Activated CD4-positive, alpha-beta memory T cell treated with anti-CD3 and anti-CD28 coated beads for 36 hours (primary cell): ENCODE results near the gene FOXI1. TPM values are rescaled to one million over a fixed set of nuclear protein-coding genes. Genes with fewer than 3 reads are reported as not detected.
"Not testable (repeated sequence)": the region's sequence is repeated elsewhere in the genome, so short reads cannot be mapped to it uniquely, and the experiment has no call there.

Experiments used
- CTCF ChIA-PET: fragments of 350-600 bp; sonication (Branson Sonifier 250); formaldehyde crosslinking; loops from one replicate; lab custom pipeline; 2021; ENCODE audit warnings: antibody characterized with exemption, inconsistent platforms; lab: Charles Lee
- POLR2A ChIA-PET: fragments of 350-600 bp; sonication (Branson Sonifier 250); formaldehyde crosslinking; loops from one replicate; lab custom pipeline; 2021; ENCODE audit warnings: antibody characterized with exemption; lab: Charles Lee
- DNase-seq: peaks from one replicate; pipeline ENCODE4 v3.0.0-alpha.2; 2020
- H3K27ac Mint-ChIP-seq: one replicate; pipeline ENCODE4 v1.8.0; 2021; ENCODE audit warnings: mixed read lengths
- H3K27me3 Mint-ChIP-seq: one replicate; pipeline ENCODE4 v1.8.0; 2021; ENCODE audit warnings: mixed read lengths
- H3K36me3 Mint-ChIP-seq: one replicate; pipeline ENCODE4 v1.8.0; 2021; ENCODE audit warnings: mixed read lengths
- H3K4me1 Mint-ChIP-seq: one replicate; pipeline ENCODE4 v1.8.0; 2021; ENCODE audit warnings: low read depth, mixed read lengths
- H3K4me3 Mint-ChIP-seq: one replicate; pipeline ENCODE4 v1.8.0; 2021; ENCODE audit warnings: mild to moderate bottlenecking, mixed read lengths
- H3K9me3 Mint-ChIP-seq: one replicate; pipeline ENCODE4 v1.8.0; 2021; ENCODE audit warnings: mixed read lengths
- intact Hi-C: fragments of 100-400 bp; cut with micrococcal nuclease; formaldehyde crosslinking; loops from one replicate; pipeline ENCODE4 v1.15.1; 2023
- total RNA-seq, 2 experiments: library from RNA; stranded (reverse); gene quantifications; one replicate each; pipeline ENCODE4 v1.2.3, GENCODE V29; 2021

FOXI1 gene
- total RNA-seq, 2 experiments from 2014 or later: not detected

DNA sequence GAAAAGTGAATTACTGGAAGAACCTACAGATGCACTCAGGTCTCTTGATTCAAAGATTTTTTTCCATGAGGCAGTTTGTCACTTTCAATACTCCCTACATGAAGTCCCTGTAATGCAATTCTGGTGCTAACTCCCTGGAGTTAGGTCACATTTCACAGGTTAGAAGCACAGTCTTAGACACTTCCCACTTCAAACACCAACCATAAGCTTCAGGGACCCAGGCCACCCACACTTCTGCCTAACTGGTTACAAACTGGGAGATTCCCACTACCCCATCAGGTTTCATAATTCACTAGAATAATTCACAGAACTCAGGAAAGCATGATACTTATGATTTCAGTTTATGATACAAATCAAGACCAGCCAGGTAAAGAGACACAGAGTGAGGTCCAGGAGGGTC lies 29.0 kb upstream of the FOXI1 start:
- ChIA-PET POLR2A (no interaction called here), CTCF (no interaction called here)
- H3K27ac Mint-ChIP-seq: peak overlapping the region; percentile 44
- peaks cover 53% of the 10 kb centered on the region for H3K36me3 Mint-ChIP-seq
- peak; percentile 19 for DNase-seq
- peaks cover 17% of the 10 kb centered on the region for H3K4me1 Mint-ChIP-seq
- H3K9me3 Mint-ChIP-seq: no peaks in the 10 kb centered on the region
- no peak overlapping the region for H3K4me3 Mint-ChIP-seq
- H3K27me3 Mint-ChIP-seq: no peaks in the 10 kb centered on the region
- intact Hi-C loops: loop anchor here (10.0 kb wide), 1 partner anchor 362 kb away; no protein-coding TSS in a partner anchor

DNA sequence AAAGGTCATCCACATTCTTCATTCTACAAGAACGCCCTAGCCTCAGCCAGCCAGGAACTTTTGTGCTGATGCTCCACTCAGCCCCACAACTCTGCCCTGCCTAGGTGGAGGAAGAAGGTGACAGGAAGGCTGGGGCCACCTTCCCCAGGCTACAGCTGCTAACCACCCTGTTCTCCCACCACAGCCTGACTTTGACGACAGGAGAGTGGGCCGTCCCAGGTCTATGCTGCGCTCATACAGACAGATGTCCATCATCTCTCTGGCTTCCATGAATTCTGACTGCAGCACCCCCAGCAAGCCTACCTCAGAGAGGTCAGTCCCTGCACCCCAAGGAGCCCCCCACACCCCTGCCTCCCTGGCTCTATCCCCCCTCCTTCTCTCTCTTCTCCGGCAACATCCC lies 28.2 kb upstream of the FOXI1 start:
- peaks cover 61% of the 10 kb centered on the region for H3K36me3 Mint-ChIP-seq
- no peak for DNase-seq
- H3K27me3 Mint-ChIP-seq: no peaks in the 10 kb centered on the region
- H3K4me3 Mint-ChIP-seq: no peak overlapping the region
- ChIA-PET CTCF (no interaction called here), POLR2A (no interaction called here)
- intact Hi-C loops: loop anchor here (10.0 kb wide), 1 partner anchor 363 kb away; no protein-coding TSS in a partner anchor
- peaks cover 17% of the 10 kb centered on the region for H3K4me1 Mint-ChIP-seq
- H3K27ac Mint-ChIP-seq: no peak overlapping the region
- no peaks in the 10 kb centered on the region for H3K9me3 Mint-ChIP-seq

DNA sequence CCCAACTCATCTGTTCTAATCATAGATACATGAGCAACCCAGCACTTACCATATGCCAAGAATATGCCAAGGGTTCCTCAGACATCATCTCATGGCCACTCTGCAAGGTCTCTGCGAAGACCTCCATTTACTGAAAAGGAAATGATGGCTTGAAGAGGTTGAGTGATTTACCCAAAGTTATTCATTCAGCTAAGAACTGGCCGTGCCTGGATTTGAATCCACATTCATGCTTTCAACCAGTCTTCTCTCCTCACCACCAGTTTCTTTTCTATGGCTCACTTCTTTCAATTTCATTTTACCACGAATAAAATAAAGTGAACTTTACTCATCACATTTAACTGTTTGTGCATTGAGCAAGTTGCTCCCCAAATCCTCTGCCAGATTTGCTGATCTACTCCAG lies 27.2 kb upstream of the FOXI1 start:
- ChIA-PET POLR2A (no interaction called here), CTCF (no interaction called here)
- DNase-seq: no peak
- intact Hi-C loops: loop anchor here (10.0 kb wide), 1 partner anchor 364 kb away; no protein-coding TSS in a partner anchor
- Mint-ChIP-seq H3K9me3 (no peaks in the 10 kb centered on the region), H3K27me3 (no peaks in the 10 kb centered on the region), H3K4me3 (no peak overlapping the region), H3K4me1 (peaks cover 17% of the 10 kb centered on the region), H3K27ac (peak overlapping the region; percentile 40), H3K36me3 (peaks cover 68% of the 10 kb centered on the region)

DNA sequence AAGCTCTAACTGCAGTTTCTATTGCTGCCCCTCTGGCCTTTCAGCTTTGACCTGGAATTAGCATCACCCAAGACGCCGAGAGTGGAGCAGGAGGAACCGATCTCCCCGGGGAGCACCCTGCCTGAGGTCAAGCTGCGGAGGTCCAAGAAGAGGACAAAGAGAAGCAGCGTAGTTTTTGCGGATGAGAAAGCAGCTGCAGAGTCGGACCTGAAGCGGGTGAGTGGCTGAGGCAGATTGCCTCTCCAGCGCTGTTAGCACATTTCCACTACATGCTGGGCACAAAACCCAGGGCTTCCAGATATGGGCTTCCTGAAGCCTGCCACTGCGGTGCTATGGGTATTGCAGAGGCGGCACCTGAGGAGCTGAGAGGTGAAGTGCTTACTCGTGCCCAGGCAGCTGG lies 26.8 kb upstream of the FOXI1 start:
- Mint-ChIP-seq H3K4me3 (no peak overlapping the region), H3K36me3 (peaks cover 73% of the 10 kb centered on the region), H3K9me3 (no peaks in the 10 kb centered on the region), H3K27me3 (no peaks in the 10 kb centered on the region), H3K4me1 (peaks cover 17% of the 10 kb centered on the region), H3K27ac (no peak overlapping the region)
- DNase-seq: no peak
- CTCF ChIA-PET: no interaction called here
- POLR2A ChIA-PET: no interaction called here
- intact Hi-C loops: loop anchor here (10.0 kb wide), 1 partner anchor 364 kb away; no protein-coding TSS in a partner anchor

DNA sequence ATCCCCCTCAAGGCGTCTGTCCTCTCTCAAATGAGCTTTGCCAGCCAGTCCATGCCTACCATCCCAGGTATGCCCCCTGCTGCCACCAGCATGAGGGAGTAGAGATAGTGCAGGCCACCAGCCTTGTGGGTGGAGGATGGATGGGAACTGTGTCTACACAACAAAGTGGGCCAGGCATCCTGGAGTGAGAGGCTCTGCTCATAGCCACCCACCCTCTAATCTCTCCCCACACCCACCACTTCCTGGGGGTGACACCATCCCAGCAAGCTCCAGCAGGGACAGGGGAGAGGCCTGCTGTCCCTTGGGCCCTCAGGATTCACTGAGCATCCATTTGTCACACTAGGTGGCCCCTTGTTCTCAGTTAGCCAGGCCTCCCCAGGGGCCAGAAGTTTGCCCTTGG lies 25.5 kb upstream of the FOXI1 start:
- intact Hi-C loops: no loop called here
- H3K4me1 Mint-ChIP-seq: peaks cover 17% of the 10 kb centered on the region
- no peak for DNase-seq
- no peak overlapping the region for H3K4me3 Mint-ChIP-seq
- ChIA-PET POLR2A (no interaction called here), CTCF (no interaction called here)
- peaks cover 79% of the 10 kb centered on the region for H3K36me3 Mint-ChIP-seq
- H3K27me3 Mint-ChIP-seq: no peaks in the 10 kb centered on the region
- H3K27ac Mint-ChIP-seq: no peak overlapping the region
- no peaks in the 10 kb centered on the region for H3K9me3 Mint-ChIP-seq

DNA sequence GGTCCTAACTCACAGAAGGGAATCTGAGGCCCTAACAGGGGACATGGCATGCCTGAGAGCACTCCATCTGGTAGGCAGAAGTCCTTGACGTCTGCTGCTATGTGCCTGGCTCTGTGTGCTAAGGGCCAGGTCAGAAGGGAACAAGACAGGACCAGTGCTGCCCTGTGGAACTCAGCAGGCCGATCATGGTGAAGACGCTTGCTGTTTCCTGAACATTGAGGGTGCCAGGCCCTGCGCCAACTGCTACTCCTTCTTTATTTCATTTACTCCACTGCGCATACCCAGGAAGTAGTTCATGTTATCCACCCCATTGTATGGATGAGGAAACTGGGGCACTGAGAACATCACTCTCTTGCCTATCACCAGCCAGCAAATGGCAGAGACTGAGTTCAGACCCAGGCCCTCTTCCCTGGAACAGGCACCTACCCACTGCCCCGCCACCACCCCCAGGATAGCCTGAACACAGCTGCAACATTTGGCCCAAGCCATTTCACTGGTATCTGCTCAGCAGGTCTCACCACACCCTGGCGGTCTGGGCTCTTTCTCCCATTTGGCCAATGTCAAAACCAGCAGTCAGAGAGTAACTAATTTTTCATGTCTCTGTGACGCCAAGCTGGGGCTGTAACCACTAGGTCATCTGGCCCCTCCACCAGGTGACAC lies 24.8 kb upstream of the FOXI1 start:
- CTCF ChIA-PET: no interaction called here
- POLR2A ChIA-PET: no interaction called here
- Mint-ChIP-seq H3K36me3 (peaks cover 83% of the 10 kb centered on the region), H3K27me3 (no peaks in the 10 kb centered on the region), H3K4me1 (peaks cover 17% of the 10 kb centered on the region), H3K27ac (no peak overlapping the region), H3K4me3 (no peak overlapping the region), H3K9me3 (no peaks in the 10 kb centered on the region)
- no peak for DNase-seq
- intact Hi-C loops: no loop called here

DNA sequence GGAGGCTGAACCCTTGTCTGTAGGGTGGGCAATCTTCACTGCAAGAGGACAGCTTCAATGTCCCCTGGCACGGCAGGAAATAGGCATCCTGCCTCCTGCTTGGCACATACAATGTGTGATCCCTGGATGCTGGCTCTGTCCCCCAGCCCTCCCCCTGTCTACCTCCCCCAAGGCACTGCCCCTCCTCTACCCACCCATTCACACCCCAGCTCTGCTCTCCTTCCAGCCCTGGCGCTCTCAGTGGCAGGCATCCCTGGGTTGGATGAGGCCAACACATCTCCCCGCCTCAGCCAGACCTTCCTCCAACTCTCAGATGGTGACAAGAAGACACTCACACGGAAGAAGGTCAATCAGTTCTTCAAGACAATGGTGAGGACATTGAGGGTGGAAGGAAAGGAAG lies 24.1 kb upstream of the FOXI1 start:
- no peak overlapping the region for H3K4me3 Mint-ChIP-seq
- H3K36me3 Mint-ChIP-seq: peaks cover 80% of the 10 kb centered on the region
- POLR2A ChIA-PET: no interaction called here
- H3K27ac Mint-ChIP-seq: no peak overlapping the region
- CTCF ChIA-PET: no interaction called here
- H3K9me3 Mint-ChIP-seq: no peaks in the 10 kb centered on the region
- no peaks in the 10 kb centered on the region for H3K27me3 Mint-ChIP-seq
- intact Hi-C loops: no loop called here
- DNase-seq: no peak
- peaks cover 12% of the 10 kb centered on the region for H3K4me1 Mint-ChIP-seq

DNA sequence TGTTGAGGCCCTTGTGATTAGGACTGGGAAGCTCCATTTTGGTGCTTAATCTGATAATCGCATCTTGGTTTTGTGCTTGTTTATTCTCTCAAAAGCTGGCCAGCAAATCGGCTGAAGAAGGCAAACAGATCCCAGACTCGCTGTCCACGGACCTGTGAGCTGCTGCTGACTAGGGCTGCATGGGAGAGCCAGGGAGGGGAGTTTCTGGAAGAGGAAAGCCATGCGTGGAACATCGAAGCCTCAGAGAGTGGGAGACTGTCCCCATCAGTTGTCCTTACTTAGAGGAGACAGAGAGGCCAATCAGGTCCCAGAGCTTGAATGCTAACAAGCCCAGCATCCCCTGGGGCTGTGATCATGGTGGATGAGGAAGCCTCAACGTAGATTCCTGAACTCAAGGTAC lies 23.0 kb upstream of the FOXI1 start:
- H3K4me3 Mint-ChIP-seq: no peak overlapping the region
- no peaks in the 10 kb centered on the region for H3K9me3 Mint-ChIP-seq
- H3K36me3 Mint-ChIP-seq: peaks cover 72% of the 10 kb centered on the region
- ChIA-PET POLR2A (no interaction called here), CTCF (interaction anchor here (1.2 kb wide), 1 partner anchor 12 kb away, joined by 4 read pairs; no protein-coding TSS in a partner anchor)
- peaks cover 7% of the 10 kb centered on the region for H3K4me1 Mint-ChIP-seq
- H3K27ac Mint-ChIP-seq: no peak overlapping the region
- DNase-seq: no peak
- no peaks in the 10 kb centered on the region for H3K27me3 Mint-ChIP-seq
- intact Hi-C loops: no loop called here

DNA sequence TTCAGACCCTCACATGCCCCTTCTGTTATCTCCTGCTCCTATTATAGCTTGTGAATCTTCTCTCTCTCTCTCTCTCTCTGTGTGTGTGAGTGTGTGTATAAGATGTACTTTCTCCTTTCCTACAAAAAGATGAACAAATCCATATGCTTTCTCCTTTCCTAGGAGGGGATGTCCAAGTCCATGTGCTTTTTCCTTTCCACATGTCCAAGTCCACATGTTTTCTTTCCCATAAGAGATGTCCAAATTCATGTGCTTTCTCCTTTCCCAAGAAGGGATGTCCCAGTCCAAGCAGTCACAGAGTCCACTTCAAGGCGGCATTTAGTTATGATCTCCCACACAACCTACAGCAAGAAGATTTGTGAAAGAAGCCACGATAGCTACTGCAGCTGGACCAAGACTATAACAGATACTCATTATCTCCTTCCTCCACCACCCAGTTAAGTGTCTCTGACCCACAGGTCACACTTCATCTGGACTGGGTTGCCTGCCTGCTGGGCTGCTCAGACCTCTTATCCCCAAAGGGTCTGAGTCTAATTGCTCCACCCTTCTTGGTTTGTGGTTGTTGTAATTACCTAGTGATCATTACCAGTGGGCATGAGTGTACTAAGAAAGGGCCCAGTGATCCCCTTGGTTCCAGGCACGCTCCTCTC lies 18.4 kb upstream of the FOXI1 start:
- Mint-ChIP-seq H3K9me3 (no peaks in the 10 kb centered on the region), H3K36me3 (peaks cover 30% of the 10 kb centered on the region), H3K4me3 (no peak overlapping the region), H3K4me1 (no peaks in the 10 kb centered on the region), H3K27ac (no peak overlapping the region), H3K27me3 (no peaks in the 10 kb centered on the region)
- ChIA-PET POLR2A (no interaction called here), CTCF (no interaction called here)
- intact Hi-C loops: no loop called here
- no peak for DNase-seq

DNA sequence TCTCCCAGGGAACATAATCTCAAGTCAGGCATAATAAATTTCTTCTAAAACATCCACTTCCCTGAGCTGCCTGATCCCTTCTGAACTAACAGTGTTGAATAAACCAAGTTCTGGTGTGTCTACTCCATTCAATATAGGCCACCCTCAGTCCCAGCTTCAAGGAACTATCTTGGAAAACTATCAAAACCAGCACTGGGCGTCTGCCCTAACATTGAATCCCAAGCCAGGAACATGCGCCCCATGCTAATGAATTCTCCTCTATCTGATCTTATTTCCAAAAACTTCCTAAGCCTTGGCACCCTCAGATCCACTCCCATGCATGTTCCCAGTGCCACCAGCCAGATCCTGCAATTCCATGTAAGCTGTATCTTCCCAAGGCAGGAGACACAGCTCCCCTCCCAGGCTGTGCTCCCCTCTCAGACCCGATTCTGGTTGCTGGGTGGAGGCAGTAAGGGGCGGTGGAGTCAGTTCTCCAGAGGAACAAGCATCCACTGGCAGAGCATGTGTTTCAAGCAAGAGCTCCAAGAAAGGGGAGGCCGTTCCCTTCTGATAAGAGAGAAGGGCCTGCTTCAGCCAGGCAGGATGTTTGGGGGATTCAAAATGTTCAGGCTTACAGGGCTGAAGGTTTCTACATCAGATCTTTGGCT lies 13.1 kb upstream of the FOXI1 start:
- Mint-ChIP-seq H3K4me1 (no peaks in the 10 kb centered on the region), H3K9me3 (no peaks in the 10 kb centered on the region), H3K4me3 (no peak overlapping the region), H3K36me3 (no peaks in the 10 kb centered on the region), H3K27me3 (no peaks in the 10 kb centered on the region), H3K27ac (no peak overlapping the region)
- POLR2A ChIA-PET: no interaction called here
- DNase-seq: no peak
- CTCF ChIA-PET: interaction anchor here (1.3 kb wide), 1 partner anchor 91 kb away, joined by 4 read pairs; no protein-coding TSS in a partner anchor
- intact Hi-C loops: no loop called here

DNA sequence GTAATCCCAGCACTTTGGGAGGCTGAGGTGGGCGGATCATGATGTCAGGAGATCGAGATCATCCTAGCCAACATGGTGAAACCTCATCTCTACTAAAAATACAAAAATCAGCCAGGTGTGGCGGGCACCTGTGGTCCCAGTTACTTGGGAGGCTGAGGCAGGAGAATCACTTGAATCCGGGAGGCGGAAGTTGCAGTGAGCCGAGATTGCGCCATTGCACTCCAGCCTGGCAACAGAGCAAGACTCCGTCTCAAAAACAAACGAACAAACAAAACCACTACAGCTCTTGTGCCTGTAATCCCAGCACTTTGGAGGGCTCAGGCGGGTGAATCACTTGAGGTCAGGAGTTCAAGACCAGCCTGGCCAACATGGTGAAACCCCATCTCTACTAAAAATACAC lies 11.4 kb upstream of the FOXI1 start:
- H3K9me3 Mint-ChIP-seq, intact Hi-C loops, POLR2A ChIA-PET, H3K4me1 Mint-ChIP-seq, H3K36me3 Mint-ChIP-seq, DNase-seq, CTCF ChIA-PET, H3K4me3 Mint-ChIP-seq, H3K27ac Mint-ChIP-seq, H3K27me3 Mint-ChIP-seq: not testable (repeated sequence)

DNA sequence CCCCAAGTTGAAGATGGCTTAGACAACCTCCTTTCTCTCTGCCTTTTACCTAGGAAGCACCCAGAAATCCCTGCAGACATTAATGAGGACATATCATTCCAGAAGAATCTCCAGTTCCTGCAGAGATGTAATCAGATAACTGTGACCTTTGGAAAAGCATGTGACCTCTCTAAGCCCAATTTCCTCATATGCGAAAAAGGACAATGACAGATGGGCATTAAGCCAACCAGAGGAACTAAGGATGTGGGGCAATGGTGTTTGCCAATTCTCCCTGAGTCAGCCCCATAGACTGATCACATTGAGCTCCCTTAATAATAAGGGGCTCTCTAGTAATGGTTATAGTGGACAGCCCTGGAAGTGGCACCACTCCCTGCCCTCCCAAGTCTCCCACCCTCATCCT lies 10.1 kb upstream of the FOXI1 start:
- ChIA-PET POLR2A (no interaction called here), CTCF (interaction anchor here (0.6 kb wide), 1 partner anchor 1464 kb away, joined by 3 read pairs; no protein-coding TSS in a partner anchor)
- H3K27ac Mint-ChIP-seq: no peak overlapping the region
- no peaks in the 10 kb centered on the region for H3K36me3 Mint-ChIP-seq
- DNase-seq: no peak
- no peak overlapping the region for H3K4me3 Mint-ChIP-seq
- intact Hi-C loops: no loop called here
- peaks cover 4% of the 10 kb centered on the region for H3K9me3 Mint-ChIP-seq
- no peaks in the 10 kb centered on the region for H3K4me1 Mint-ChIP-seq
- H3K27me3 Mint-ChIP-seq: peaks cover 3% of the 10 kb centered on the region
